GM12878 (cell line): ENCODE measurements around the gene FADS3.

Experiments used
- FOS ChIP-seq: IDR thresholded peaks from 3 replicates; pipeline ENCODE4 v1.6.1; 2011; ENCODE audit warnings: borderline replicate concordance; ENCODE audit not compliant: insufficient read length; ENCODE audit errors: extremely low read depth
- FOXM1 ChIP-seq: IDR thresholded peaks from 2 replicates; pipeline ENCODE4 v1.6.1; 2012; ENCODE audit warnings: low read depth, mild to moderate bottlenecking, inconsistent platforms, low read length, moderate library complexity

DNA sequence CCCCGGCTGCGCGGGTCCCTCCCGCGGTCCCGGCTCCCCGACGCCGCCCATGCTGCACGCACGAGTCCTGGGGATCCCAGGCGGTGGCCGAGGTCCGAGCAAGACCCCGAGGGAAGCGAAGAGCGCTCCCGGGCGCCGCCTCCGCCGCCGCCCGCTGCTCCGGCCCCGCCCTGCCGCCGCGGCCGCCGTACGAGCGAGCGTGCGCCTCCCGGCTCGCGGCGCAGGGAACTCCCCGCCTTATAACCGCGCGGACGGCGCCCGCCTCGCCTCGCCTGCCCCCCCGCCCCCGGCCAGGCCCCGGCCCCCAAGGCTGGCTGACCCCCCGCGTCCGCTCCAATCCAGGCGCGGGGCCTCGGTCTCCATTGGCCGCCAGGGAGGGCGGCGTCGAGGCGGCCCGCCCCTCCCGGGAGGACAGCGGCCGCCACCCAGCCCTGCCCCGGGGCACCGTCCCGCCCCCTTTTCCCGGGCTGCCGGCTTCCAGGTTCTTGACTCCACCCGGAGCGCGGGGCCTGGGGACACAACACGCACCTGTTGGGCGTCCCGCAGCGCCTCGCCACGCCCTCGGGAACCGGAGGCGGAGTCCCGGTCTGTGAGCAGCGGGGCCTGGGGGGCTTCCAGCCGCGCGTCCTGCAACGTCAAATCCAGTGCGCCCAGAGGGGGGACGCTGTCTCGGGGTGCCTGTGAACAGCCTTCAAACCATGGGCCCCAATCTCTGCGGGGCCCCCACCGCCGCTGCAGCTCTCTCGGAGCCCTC lies at the start of gene FADS3:
- no peak for TF ChIP-seq FOS
- no peak for TF ChIP-seq FOXM1
